ENCODE data around the gene TMEM123.
"Not testable (repeated sequence)": the region's sequence is repeated elsewhere in the genome, so short reads cannot be mapped to it uniquely, and the experiment has no call there.

Gene TMEM123

DNA sequence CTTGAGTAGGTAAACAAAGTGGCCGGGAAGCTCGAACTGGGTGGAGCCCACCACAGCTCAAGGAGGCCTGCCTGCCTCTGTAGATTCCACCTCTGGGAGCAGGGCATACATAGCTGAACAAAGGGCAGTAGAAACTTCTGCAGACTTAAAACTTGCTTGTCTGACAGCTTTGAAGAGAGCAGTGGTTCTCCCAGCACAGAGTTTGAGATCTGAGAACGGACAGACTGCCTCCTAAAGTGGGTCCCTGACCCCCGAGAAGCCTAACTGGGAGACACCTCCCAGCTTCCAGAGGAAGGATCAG, 13.6 kb downstream of the TMEM123 start:
- not testable (repeated sequence) for H3K27ac ChIP-seq (ENCODE audit: low read depth, low read length); H3K4me1 ChIP-seq (ENCODE audit: control insufficient read depth in 5 of 5, insufficient read depth in 5 of 5, low read length in 5 of 5); H3K9me3 ChIP-seq (ENCODE audit: control insufficient read depth in 5 of 5, low read length in 5 of 5); H3K9ac ChIP-seq (ENCODE audit: low read length in 5 of 5); H3K27me3 ChIP-seq (ENCODE audit: control insufficient read depth in 5 of 5, insufficient read depth in 4 of 5, low read length in 5 of 5); H3K4me3 ChIP-seq (ENCODE audit: low read depth in 1 of 5, low read length in 5 of 5); H3K36me3 ChIP-seq (ENCODE audit: control insufficient read depth in 5 of 5, insufficient read depth in 5 of 5, low read length in 5 of 5)

DNA sequence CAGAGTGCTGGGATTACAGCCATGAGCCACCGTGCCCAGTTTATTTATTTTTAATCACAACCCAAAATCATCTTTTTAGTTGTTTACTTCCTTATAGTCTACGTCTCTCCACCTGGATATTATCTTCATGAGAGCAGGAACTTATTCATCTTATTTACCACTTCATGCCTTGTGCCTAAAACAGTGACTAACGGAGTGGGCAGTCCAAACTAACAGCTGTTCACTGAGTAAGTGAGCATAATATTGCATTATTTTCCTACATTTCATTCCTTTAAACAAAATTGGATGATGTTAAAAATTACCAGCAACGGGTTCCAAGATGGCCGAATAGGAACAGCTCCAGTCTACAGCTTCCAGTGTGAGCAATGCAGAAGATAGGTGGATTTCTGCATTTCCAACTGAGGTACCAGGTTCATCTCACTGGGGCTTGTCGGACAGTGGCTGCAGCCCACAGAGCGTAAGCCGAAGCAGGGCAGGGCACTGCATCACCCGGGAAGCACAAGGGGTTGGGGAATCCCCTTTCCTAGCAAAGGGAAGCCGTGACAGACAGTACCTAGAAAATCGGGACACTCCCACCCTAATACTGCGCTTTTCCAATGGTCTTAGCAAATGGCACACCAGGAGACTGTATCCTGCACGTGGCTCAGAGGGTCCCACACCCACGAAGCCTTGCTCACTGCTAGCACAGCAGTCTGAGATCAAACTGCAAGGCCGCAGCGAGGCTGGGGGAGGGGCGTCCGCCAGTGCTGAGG, 14.1 kb downstream of the TMEM123 start:
- no peak overlapping the region for H3K9ac ChIP-seq (ENCODE audit: low read length in 5 of 5)
- no peaks in the 10 kb centered on the region for H3K4me1 ChIP-seq (ENCODE audit: control insufficient read depth in 5 of 5, insufficient read depth in 5 of 5, low read length in 5 of 5)
- H3K27me3 ChIP-seq (ENCODE audit: control insufficient read depth in 5 of 5, insufficient read depth in 4 of 5, low read length in 5 of 5): no peaks in the 10 kb centered on the region
- H3K9me3 ChIP-seq (ENCODE audit: control insufficient read depth in 5 of 5, low read length in 5 of 5): no peaks in the 10 kb centered on the region
- H3K4me3 ChIP-seq (ENCODE audit: low read depth in 1 of 5, low read length in 5 of 5): no peak overlapping the region
- no peak overlapping the region for H3K27ac ChIP-seq (ENCODE audit: low read depth, low read length)
- H3K36me3 ChIP-seq (ENCODE audit: control insufficient read depth in 5 of 5, insufficient read depth in 5 of 5, low read length in 5 of 5): peaks cover 0 to 5% (median 0%) of the 10 kb centered on the region in 5 donors

GRCh38 chr11:102437727-102438126, 14.8 kb downstream of the TMEM123 start:
- Histone ChIP-seq H3K9ac (ENCODE audit: low read length in 5 of 5) (no peak overlapping the region), H3K27ac (ENCODE audit: low read depth, low read length) (no peak overlapping the region), H3K4me3 (ENCODE audit: low read depth in 1 of 5, low read length in 5 of 5) (no peak overlapping the region), H3K36me3 (ENCODE audit: control insufficient read depth in 5 of 5, insufficient read depth in 5 of 5, low read length in 5 of 5) (peaks cover 0 to 5% (median 0%) of the 10 kb centered on the region in 5 donors), H3K4me1 (ENCODE audit: control insufficient read depth in 5 of 5, insufficient read depth in 5 of 5, low read length in 5 of 5) (no peaks in the 10 kb centered on the region), H3K27me3 (ENCODE audit: control insufficient read depth in 5 of 5, insufficient read depth in 4 of 5, low read length in 5 of 5) (no peaks in the 10 kb centered on the region), H3K9me3 (ENCODE audit: control insufficient read depth in 5 of 5, low read length in 5 of 5) (no peaks in the 10 kb centered on the region)

DNA sequence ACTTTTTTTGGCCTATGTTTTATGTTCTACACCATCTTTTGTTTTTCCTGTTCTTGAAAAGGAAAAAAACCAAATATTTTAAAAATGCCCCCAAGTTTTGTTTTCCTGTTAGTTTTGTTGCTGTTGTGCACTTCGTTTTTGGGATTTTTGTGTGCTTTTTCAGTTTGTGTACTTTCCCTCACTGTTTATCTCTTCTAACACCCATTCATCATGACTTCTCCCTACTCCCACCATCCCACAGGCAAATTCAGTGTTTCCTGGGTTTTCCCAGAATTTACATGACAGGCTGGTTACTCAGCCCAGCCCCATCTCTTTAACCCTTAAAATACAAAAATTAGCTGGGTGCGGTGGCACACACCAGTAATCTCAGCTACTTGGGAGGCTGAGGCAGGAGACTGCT, 15.6 kb downstream of the TMEM123 start:
- peaks cover 0 to 5% (median 0%) of the 10 kb centered on the region in 5 donors for H3K36me3 ChIP-seq (ENCODE audit: control insufficient read depth in 5 of 5, insufficient read depth in 5 of 5, low read length in 5 of 5)
- H3K4me3 ChIP-seq (ENCODE audit: low read depth in 1 of 5, low read length in 5 of 5): no peak overlapping the region
- H3K27me3 ChIP-seq (ENCODE audit: control insufficient read depth in 5 of 5, insufficient read depth in 4 of 5, low read length in 5 of 5): no peaks in the 10 kb centered on the region
- H3K9me3 ChIP-seq (ENCODE audit: control insufficient read depth in 5 of 5, low read length in 5 of 5): no peaks in the 10 kb centered on the region
- H3K4me1 ChIP-seq (ENCODE audit: control insufficient read depth in 5 of 5, insufficient read depth in 5 of 5, low read length in 5 of 5): no peaks in the 10 kb centered on the region
- H3K9ac ChIP-seq (ENCODE audit: low read length in 5 of 5): no peak overlapping the region
- H3K27ac ChIP-seq (ENCODE audit: low read depth, low read length): no peak overlapping the region

DNA sequence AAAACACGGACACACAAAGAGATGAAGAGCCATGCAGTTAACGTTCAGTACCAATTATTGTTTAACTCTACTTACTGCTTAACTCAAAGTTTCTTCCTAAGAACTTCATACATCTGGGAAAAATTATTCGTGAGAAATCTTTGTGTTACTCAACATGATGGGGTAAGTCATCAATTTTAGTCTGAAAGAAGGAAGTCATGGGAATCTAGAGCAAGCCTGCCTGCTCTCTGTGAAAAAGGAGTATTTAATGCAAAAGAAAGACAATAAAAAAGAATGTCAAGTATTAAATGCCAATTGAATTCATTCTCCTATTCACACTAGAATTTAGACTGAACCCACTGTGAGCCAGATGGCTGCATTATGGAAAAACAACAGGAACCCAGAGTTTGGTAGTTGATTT, 16.0 kb downstream of the TMEM123 start:
- Histone ChIP-seq H3K27ac (ENCODE audit: low read depth, low read length) (no peak overlapping the region), H3K4me3 (ENCODE audit: low read depth in 1 of 5, low read length in 5 of 5) (no peak overlapping the region), H3K9ac (ENCODE audit: low read length in 5 of 5) (no peak overlapping the region), H3K9me3 (ENCODE audit: control insufficient read depth in 5 of 5, low read length in 5 of 5) (no peaks in the 10 kb centered on the region), H3K27me3 (ENCODE audit: control insufficient read depth in 5 of 5, insufficient read depth in 4 of 5, low read length in 5 of 5) (no peaks in the 10 kb centered on the region), H3K4me1 (ENCODE audit: control insufficient read depth in 5 of 5, insufficient read depth in 5 of 5, low read length in 5 of 5) (no peaks in the 10 kb centered on the region), H3K36me3 (ENCODE audit: control insufficient read depth in 5 of 5, insufficient read depth in 5 of 5, low read length in 5 of 5) (peaks cover 0 to 5% (median 0%) of the 10 kb centered on the region in 5 donors)

- no peak overlapping the region for H3K4me3 ChIP-seq (ENCODE audit: low read depth in 1 of 5, low read length in 5 of 5)
- no peak overlapping the region for H3K9ac ChIP-seq (ENCODE audit: low read length in 5 of 5)
- no peaks in the 10 kb centered on the region for H3K4me1 ChIP-seq (ENCODE audit: control insufficient read depth in 5 of 5, insufficient read depth in 5 of 5, low read length in 5 of 5)
- H3K9me3 ChIP-seq (ENCODE audit: control insufficient read depth in 5 of 5, low read length in 5 of 5): no peaks in the 10 kb centered on the region
- no peak overlapping the region for H3K27ac ChIP-seq (ENCODE audit: low read depth, low read length)
- H3K27me3 ChIP-seq (ENCODE audit: control insufficient read depth in 5 of 5, insufficient read depth in 4 of 5, low read length in 5 of 5): no peaks in the 10 kb centered on the region
- H3K36me3 ChIP-seq (ENCODE audit: control insufficient read depth in 5 of 5, insufficient read depth in 5 of 5, low read length in 5 of 5): peaks cover 0 to 5% (median 0%) of the 10 kb centered on the region in 5 donors
Observed at GRCh38 chr11:102435688-102436087, 16.9 kb downstream of the TMEM123 start.

DNA sequence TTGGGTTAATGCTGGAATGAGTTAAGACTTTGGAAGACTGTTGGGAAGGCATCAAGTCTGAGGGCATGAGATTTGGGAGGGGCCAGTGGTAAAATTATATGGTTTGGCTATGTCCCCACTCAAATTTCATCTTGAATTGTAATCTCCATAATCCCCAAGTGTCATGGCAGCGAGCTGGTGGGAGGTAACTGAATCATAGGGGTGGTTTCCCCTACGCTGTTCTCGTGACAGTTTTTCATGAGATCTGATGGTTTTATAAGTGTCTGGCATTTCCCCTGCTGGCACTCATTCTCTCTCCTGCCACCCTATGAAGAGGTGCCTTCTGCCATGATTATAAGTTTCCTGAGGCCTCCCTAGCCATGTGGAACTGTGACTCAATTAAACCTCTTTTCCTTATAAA, 19.0 kb downstream of the TMEM123 start:
- not testable (repeated sequence) for H3K9me3 ChIP-seq (ENCODE audit: control insufficient read depth in 5 of 5, low read length in 5 of 5); H3K4me3 ChIP-seq (ENCODE audit: low read depth in 1 of 5, low read length in 5 of 5); H3K27ac ChIP-seq (ENCODE audit: low read depth, low read length); H3K36me3 ChIP-seq (ENCODE audit: control insufficient read depth in 5 of 5, insufficient read depth in 5 of 5, low read length in 5 of 5); H3K9ac ChIP-seq (ENCODE audit: low read length in 5 of 5); H3K27me3 ChIP-seq (ENCODE audit: control insufficient read depth in 5 of 5, insufficient read depth in 4 of 5, low read length in 5 of 5)
- peaks cover 0 to 16% (median 3%) of the 10 kb centered on the region in 5 donors for H3K4me1 ChIP-seq (ENCODE audit: control insufficient read depth in 5 of 5, insufficient read depth in 5 of 5, low read length in 5 of 5)

- H3K9me3 ChIP-seq (ENCODE audit: control insufficient read depth in 5 of 5, low read length in 5 of 5); H3K9ac ChIP-seq (ENCODE audit: low read length in 5 of 5); H3K4me3 ChIP-seq (ENCODE audit: low read depth in 1 of 5, low read length in 5 of 5); H3K27me3 ChIP-seq (ENCODE audit: control insufficient read depth in 5 of 5, insufficient read depth in 4 of 5, low read length in 5 of 5); H3K36me3 ChIP-seq (ENCODE audit: control insufficient read depth in 5 of 5, insufficient read depth in 5 of 5, low read length in 5 of 5); H3K27ac ChIP-seq (ENCODE audit: low read depth, low read length): not testable (repeated sequence)
- peaks cover 0 to 16% (median 3%) of the 10 kb centered on the region in 5 donors for H3K4me1 ChIP-seq (ENCODE audit: control insufficient read depth in 5 of 5, insufficient read depth in 5 of 5, low read length in 5 of 5)
Observed at GRCh38 chr11:102432560-102432959, 20.0 kb downstream of the TMEM123 start.

GRCh38 chr11:102431404-102431803, 21.2 kb downstream of the TMEM123 start:
- Histone ChIP-seq H3K9me3 (ENCODE audit: control insufficient read depth in 5 of 5, low read length in 5 of 5) (no peaks in the 10 kb centered on the region), H3K27ac (ENCODE audit: low read depth, low read length) (no peak overlapping the region), H3K9ac (ENCODE audit: low read length in 5 of 5) (no peak overlapping the region), H3K4me1 (ENCODE audit: control insufficient read depth in 5 of 5, insufficient read depth in 5 of 5, low read length in 5 of 5) (peaks cover 0 to 16% (median 3%) of the 10 kb centered on the region in 5 donors), H3K27me3 (ENCODE audit: control insufficient read depth in 5 of 5, insufficient read depth in 4 of 5, low read length in 5 of 5) (no peaks in the 10 kb centered on the region), H3K4me3 (ENCODE audit: low read depth in 1 of 5, low read length in 5 of 5) (no peak overlapping the region), H3K36me3 (ENCODE audit: control insufficient read depth in 5 of 5, insufficient read depth in 5 of 5, low read length in 5 of 5) (no peaks in the 10 kb centered on the region)

GRCh38 chr11:102430158-102430836, 22.3 kb downstream of the TMEM123 start:
- H3K4me1 ChIP-seq (ENCODE audit: control insufficient read depth in 5 of 5, insufficient read depth in 5 of 5, low read length in 5 of 5): peaks cover 0 to 16% (median 3%) of the 10 kb centered on the region in 5 donors
- H3K27ac ChIP-seq (ENCODE audit: low read depth, low read length): no peak overlapping the region

More at GRCh38 chr11:102430158-102430836, 22.3 kb downstream of the TMEM123 start:
- Histone ChIP-seq H3K9me3 (ENCODE audit: control insufficient read depth in 5 of 5, low read length in 5 of 5) (no peaks in the 10 kb centered on the region), H3K9ac (ENCODE audit: low read length in 5 of 5) (no peak overlapping the region), H3K4me3 (ENCODE audit: low read depth in 1 of 5, low read length in 5 of 5) (no peak overlapping the region), H3K27me3 (ENCODE audit: control insufficient read depth in 5 of 5, insufficient read depth in 4 of 5, low read length in 5 of 5) (no peaks in the 10 kb centered on the region), H3K36me3 (ENCODE audit: control insufficient read depth in 5 of 5, insufficient read depth in 5 of 5, low read length in 5 of 5) (no peaks in the 10 kb centered on the region)

All from subcutaneous abdominal adipose tissue (tissue), 5 donors.